Measurements from ENCODE around the gene KRTAP4-11.
A peak's percentile ranks its signal among the peaks of the same experiment; 100 is the strongest.
"Not testable (repeated sequence)": the region's sequence is repeated elsewhere in the genome, so short reads cannot be mapped to it uniquely, and the experiment has no call there.

Gene KRTAP4-11

DNA sequence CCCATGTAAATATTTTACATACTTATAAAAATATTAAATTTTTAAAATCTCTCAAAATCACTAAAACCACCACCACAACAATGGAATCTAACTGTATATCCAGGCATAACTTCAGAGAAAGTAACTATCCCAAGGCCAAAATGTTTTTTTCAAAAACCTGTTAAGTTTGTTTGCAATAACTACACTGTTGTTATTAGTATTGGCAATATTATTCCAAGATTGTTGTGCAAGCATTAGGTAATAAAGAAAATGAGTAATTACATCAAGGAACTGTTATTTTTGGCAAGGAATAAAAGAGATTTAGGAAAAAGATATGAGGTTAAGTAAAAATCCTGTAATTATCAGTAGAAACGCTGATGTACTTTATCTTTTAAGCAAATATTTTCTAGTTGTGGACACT lies 9.2 kb upstream of the KRTAP4-11 start:
- Histone ChIP-seq H3K4me3 (ENCODE audit: low read length) (no peak overlapping the region), H3F3A (ENCODE audit: control insufficient read depth, insufficient read depth) (peaks cover 3% of the 10 kb centered on the region; the same call in 1 of the 2 replicates), H4K20me1 (ENCODE audit: control insufficient read depth, insufficient read depth, low read depth, low read length) (no peaks in the 10 kb centered on the region), H3K79me2 (ENCODE audit: control insufficient read depth, low read length) (no peaks in the 10 kb centered on the region), H3K4me1 (ENCODE audit: control insufficient read depth, low read length) (peaks cover 33% of the 10 kb centered on the region), H3K9me3 (ENCODE audit: control insufficient read depth, insufficient read depth, low read length) (peaks cover 20% of the 10 kb centered on the region), H3K9me2 (replicated peaks; ENCODE audit: control insufficient read depth, low read length) (no peaks in the 10 kb centered on the region), H3K4me2 (ENCODE audit: low read length) (no peak overlapping the region), H3K27ac (ENCODE audit: low read depth, low read length) (no peak overlapping the region), H3K36me3 (ENCODE audit: control insufficient read depth, low read length) (peaks cover 5% of the 10 kb centered on the region; the same call in 1 of the 2 replicates), H3K27me3 (ENCODE audit: control insufficient read depth, low read length) (no peaks in the 10 kb centered on the region)
- TF ChIP-seq EZH2phosphoT487 (IDR thresholded peaks at IDR 0.05; ENCODE audit: borderline replicate concordance, low read length): no peak
- no peak for TF ChIP-seq CTCF (IDR thresholded peaks at IDR 0.05; ENCODE audit: low read depth, low read length, poor library complexity, severe bottlenecking)

DNA sequence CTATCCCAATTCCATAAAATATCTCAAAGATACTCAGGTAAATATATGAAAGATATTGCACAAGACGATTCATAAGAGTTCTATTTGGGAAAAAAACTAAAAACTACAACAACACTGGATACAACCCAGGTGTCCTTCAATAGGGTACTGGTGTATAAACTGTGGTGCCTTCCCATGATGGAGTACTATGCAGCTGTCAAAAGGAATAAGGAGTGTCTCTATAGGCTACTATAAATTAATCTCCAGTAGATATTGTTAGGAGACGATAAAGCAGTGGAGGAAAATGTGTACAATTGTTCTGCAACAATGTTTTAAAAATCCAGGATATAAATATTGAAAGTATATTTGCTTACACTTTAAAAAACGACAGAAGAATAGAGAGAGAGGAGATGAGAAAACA lies 8.2 kb upstream of the KRTAP4-11 start:
- Histone ChIP-seq H3K4me2 (ENCODE audit: low read length) (no peak overlapping the region), H4K20me1 (ENCODE audit: control insufficient read depth, insufficient read depth, low read depth, low read length) (no peaks in the 10 kb centered on the region), H3K79me2 (ENCODE audit: control insufficient read depth, low read length) (no peaks in the 10 kb centered on the region), H3K9me3 (ENCODE audit: control insufficient read depth, insufficient read depth, low read length) (peaks cover 27% of the 10 kb centered on the region), H3K9me2 (replicated peaks; ENCODE audit: control insufficient read depth, low read length) (no peaks in the 10 kb centered on the region), H3F3A (ENCODE audit: control insufficient read depth, insufficient read depth) (peaks cover 3% of the 10 kb centered on the region; the same call in 1 of the 2 replicates), H3K4me1 (ENCODE audit: control insufficient read depth, low read length) (peaks cover 37% of the 10 kb centered on the region), H3K36me3 (ENCODE audit: control insufficient read depth, low read length) (peaks cover 11% of the 10 kb centered on the region; the same call in 1 of the 2 replicates), H3K4me3 (ENCODE audit: low read length) (no peak overlapping the region), H3K27ac (ENCODE audit: low read depth, low read length) (no peak overlapping the region), H3K27me3 (ENCODE audit: control insufficient read depth, low read length) (no peaks in the 10 kb centered on the region)
- no peak for TF ChIP-seq EZH2phosphoT487 (IDR thresholded peaks at IDR 0.05; ENCODE audit: borderline replicate concordance, low read length)
- TF ChIP-seq CTCF (IDR thresholded peaks at IDR 0.05; ENCODE audit: low read depth, low read length, poor library complexity, severe bottlenecking): no peak

- peaks cover 44% of the 10 kb centered on the region for H3K4me1 ChIP-seq (ENCODE audit: control insufficient read depth, low read length)
- peaks cover 11% of the 10 kb centered on the region for H3F3A ChIP-seq (ENCODE audit: control insufficient read depth, insufficient read depth)
- no peaks in the 10 kb centered on the region for H3K27me3 ChIP-seq (ENCODE audit: control insufficient read depth, low read length)
- H4K20me1 ChIP-seq (ENCODE audit: control insufficient read depth, insufficient read depth, low read depth, low read length): no peaks in the 10 kb centered on the region
- peaks cover 27% of the 10 kb centered on the region for H3K9me3 ChIP-seq (ENCODE audit: control insufficient read depth, insufficient read depth, low read length)
- H3K4me3 ChIP-seq (ENCODE audit: low read length): no peak overlapping the region
- TF ChIP-seq CTCF (IDR thresholded peaks at IDR 0.05; ENCODE audit: low read depth, low read length, poor library complexity, severe bottlenecking) (no peak), EZH2phosphoT487 (IDR thresholded peaks at IDR 0.05; ENCODE audit: borderline replicate concordance, low read length) (no peak)
- H3K9me2 ChIP-seq (replicated peaks; ENCODE audit: control insufficient read depth, low read length): no peaks in the 10 kb centered on the region
- H3K27ac ChIP-seq (ENCODE audit: low read depth, low read length): no peak overlapping the region
- H3K36me3 ChIP-seq (ENCODE audit: control insufficient read depth, low read length): peaks cover 11% of the 10 kb centered on the region; the same call in 1 of the 2 replicates
- no peak overlapping the region for H3K4me2 ChIP-seq (ENCODE audit: low read length)
- no peaks in the 10 kb centered on the region for H3K79me2 ChIP-seq (ENCODE audit: control insufficient read depth, low read length)
Observed at GRCh38 chr17:41125064-41125463, 6.9 kb upstream of the KRTAP4-11 start.

DNA sequence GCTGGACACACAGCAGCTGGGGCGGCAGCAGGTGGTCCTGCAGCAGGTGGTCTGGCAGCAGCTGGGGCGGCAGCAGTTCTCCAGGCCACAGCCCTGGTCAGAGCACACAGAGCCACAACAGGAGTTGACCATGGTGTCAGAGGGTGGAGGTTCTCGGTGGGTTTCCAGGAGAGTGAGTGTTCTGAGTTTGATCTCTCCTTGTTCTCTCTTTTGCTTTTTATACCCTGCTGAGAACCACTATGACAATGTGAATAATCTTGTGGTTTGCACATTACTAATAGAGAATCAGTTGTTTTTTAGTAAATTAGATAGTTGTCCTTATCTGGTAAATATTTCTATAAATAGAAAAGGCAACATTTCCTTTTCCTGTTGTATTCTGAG lies 5.8 kb upstream of the KRTAP4-11 start, which contains the start of gene KRTAP4-12:
Gene KRTAP4-12, minus strand, starts transcription at position 192 of the 381 bp plus-strand sequence. Its CDS starts 60 bp downstream, at position 132.
- Histone ChIP-seq H3K9me3 (ENCODE audit: control insufficient read depth, insufficient read depth, low read length) (peaks cover 27% of the 10 kb centered on the region), H3F3A (ENCODE audit: control insufficient read depth, insufficient read depth) (peaks cover 14% of the 10 kb centered on the region), H3K4me3 (ENCODE audit: low read length) (0 out of 2 replicates have a peak within 1 kb of the TSS, but pooled peaks have one; percentile 2), H3K36me3 (ENCODE audit: control insufficient read depth, low read length) (peaks cover 11% of the 10 kb centered on the region; the same call in 1 of the 2 replicates), H3K4me1 (ENCODE audit: control insufficient read depth, low read length) (peaks cover 54% of the 10 kb centered on the region)
- H3K4me2 ChIP-seq (ENCODE audit: low read length); H3K79me2 ChIP-seq (ENCODE audit: control insufficient read depth, low read length); H3K27me3 ChIP-seq (ENCODE audit: control insufficient read depth, low read length); H3K9me2 ChIP-seq (replicated peaks; ENCODE audit: control insufficient read depth, low read length); H4K20me1 ChIP-seq (ENCODE audit: control insufficient read depth, insufficient read depth, low read depth, low read length); H3K27ac ChIP-seq (ENCODE audit: low read depth, low read length): not testable (repeated sequence)

- H3K27ac ChIP-seq (ENCODE audit: low read depth, low read length); H3K4me2 ChIP-seq (ENCODE audit: low read length); H4K20me1 ChIP-seq (ENCODE audit: control insufficient read depth, insufficient read depth, low read depth, low read length); H3K27me3 ChIP-seq (ENCODE audit: control insufficient read depth, low read length); H3K9me2 ChIP-seq (replicated peaks; ENCODE audit: control insufficient read depth, low read length); H3K79me2 ChIP-seq (ENCODE audit: control insufficient read depth, low read length): not testable (repeated sequence)
- Histone ChIP-seq H3K36me3 (ENCODE audit: control insufficient read depth, low read length) (peaks cover 11% of the 10 kb centered on the region; the same call in 1 of the 2 replicates), H3K9me3 (ENCODE audit: control insufficient read depth, insufficient read depth, low read length) (peaks cover 27% of the 10 kb centered on the region), H3F3A (ENCODE audit: control insufficient read depth, insufficient read depth) (peaks cover 14% of the 10 kb centered on the region), H3K4me3 (ENCODE audit: low read length) (0 out of 2 replicates have a peak overlapping the region, but pooled peaks have one; percentile 2), H3K4me1 (ENCODE audit: control insufficient read depth, low read length) (peaks cover 60% of the 10 kb centered on the region)
Observed at GRCh38 chr17:41123292-41123990, 5.3 kb upstream of the KRTAP4-11 start.

Data from DOHH2 (cell line).